ENCODE measurements around the gene AK8.

AK8 gene

GRCh38 chr9:132824951-132825350, 53.1 kb downstream of the AK8 start:
- no peak for DNase-seq

DNA sequence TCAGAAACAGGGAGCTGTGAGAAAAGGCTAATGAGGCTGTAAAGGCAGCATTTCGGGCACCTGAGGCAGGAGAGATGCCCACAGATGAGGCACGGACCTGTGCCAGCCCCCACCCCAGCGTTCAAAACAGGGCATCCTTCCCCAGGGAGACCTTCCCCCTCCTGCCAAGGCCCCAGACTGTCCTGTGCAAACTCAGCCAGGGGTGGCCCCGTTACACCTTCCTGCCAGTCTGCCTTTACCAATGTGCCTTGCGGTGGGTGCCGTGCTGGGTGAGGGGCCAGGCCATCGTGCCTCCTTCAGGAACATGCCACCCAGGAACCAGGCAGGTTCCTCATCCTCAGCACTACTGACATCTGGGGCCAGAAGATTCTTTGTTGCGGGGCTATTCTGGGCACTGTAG, 53.9 kb downstream of the AK8 start:
- DNase-seq = no peak

DNA sequence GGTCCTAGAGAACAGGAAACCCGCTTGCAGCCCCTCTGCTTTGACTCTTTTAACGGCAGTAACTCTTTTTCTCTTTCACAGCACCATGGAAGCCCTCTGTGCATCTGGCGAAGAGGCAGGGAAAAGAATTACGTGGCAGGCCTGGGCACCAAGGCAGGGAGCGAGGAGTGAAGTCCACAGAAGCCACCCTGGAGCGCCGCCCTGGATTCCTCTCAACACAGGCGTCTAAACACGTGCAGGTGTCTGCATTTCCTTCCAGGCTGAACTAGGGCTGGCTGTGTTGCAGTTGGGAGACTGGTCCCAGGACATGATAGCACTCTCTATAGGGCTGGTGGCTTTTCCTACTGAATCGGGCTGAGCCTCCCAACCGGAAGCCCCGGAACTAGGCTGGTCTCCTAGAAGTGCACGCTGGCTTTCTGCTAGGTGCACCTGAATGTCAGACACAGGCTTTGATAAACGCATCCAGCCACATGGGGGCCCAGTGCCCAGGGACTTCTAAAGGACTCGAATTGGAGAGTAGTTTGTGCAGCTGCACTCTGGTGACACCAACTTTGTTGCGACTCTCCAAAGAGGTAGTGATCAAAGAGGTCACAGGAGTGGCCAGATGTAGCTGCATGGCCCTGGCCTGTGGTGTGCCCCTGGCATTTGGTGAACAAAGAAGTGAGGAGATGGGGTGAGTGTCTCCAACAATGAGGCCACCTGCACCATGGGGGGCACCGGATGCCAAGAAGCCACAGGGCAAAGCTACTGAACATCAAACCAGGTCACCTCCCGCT, 54.5 kb downstream of the AK8 start:
- no peak for DNase-seq

DNA sequence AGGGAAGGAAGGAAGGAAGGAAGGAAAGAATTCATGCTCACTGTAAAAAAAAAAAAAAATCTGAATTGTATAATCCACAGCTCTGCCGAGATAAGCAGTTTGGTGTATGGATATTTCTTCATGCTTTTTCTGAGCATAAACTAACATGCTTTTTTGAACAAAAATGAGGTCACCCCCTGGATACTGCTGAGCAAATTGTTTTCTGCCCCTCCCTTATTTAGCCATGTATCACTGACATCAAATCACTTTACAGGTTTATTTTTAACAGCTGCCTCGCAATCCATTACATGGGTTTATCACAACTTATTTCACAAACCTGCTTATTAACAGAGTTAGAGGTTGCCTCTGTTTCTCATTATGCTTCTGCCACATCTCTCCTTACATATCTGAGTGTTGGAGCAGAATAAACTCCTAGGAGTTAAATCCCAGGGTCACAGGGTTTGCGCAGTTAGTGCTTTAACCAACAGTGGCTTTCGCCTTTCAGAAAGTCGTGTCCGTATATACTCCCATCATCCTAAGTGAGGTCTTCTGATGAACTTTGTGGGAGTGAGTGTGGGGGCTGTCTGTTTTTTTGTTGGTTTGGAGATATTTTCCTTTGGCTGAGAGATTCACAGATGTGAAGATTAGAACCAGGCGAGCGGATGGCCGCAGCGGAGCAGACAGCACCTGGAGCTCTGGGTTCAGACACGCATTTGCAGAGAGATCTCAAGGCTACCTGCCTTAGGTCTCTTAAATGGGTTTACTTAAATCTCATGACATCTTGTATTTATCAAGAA, 57.7 kb downstream of the AK8 start:
- DNase-seq = no peak

- DNase-seq = no peak
These were observed 59.5 kb downstream of the AK8 start for GRCh38 chr9:132818588-132818987.

DNA sequence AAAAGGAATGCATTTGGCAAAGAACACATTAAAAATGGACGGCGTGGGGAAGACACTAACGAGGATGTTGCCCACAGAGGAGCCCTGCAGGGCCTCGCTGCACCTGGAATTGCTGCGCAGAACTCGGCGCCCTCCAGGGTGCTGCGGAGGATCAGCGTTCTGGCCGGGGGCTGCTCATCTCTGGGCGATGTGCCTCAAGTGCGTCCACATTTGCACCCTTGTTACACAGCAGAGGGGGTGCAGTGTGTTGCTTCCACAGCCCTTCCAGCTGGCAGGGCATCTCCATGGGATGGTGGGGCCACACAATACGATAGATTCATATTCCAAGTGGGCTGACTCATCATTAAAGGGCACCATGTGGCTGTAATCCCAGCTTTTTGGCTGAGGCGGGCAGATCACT, 63.1 kb downstream of the AK8 start:
- no peak for DNase-seq

DNA sequence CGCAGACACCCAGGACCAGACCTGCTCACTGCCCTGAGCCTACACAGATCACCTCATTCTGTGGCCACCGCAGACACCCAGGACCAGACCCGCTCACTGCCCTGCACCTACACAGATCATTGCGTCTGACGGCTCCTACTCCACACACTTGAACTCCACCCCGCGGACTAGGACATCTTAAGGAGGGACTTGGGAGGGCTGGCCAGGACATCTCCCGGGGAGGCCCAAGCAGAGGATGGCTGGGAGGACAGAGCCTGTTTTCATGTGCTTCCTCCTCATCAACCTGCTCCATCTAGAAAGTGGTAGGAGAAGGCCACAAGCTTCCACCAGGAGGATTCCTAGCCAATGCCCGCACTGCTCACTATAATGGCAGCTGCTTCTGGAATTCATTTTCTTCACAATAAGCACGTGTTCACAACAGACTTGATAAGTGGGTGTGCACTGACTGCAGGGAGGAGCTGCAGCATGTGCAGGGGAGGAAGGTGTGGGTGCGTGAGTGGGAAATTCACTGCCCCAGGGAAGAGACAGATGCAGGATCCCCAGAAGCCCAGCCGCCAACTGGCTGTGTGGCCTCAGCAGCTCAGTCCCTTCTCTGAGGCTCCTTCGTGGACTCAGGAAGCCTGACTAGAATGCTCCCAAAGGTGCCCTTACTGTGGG, 64.8 kb downstream of the AK8 start:
- no peak for DNase-seq

GRCh38 chr9:132811985-132812384, 66.1 kb downstream of the AK8 start:
- no peak for DNase-seq

- no peak for DNase-seq
These were observed 67.8 kb downstream of the AK8 start for GRCh38 chr9:132810314-132810713.

DNA sequence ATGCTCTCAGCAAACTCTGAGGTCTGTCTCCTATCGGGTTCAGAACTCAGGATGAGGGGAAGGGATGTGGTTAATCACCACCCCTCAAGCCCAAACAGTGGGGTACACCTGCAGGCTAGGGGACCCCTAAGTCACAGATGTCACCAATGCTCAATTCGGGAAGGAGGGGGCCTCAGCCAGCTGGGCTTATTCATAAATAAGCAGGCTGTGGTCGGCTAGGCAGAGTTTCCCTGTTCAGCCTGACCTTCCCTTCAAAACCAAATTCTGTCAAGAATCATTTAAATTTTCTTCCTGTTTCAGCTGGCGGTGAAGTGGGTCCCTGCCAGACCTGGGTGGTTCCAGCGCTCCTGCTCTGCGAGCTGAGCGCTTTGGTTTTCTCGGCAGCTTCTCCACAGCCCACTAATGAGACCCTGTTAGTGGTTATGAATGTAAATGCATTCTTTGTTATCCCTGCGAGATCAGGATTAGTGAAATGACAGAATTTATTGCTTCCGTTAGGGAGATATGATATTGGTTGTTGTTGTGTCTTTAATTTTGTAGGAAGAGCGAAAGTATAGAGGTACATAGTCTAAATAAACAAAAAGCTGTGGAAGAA, 68.3 kb downstream of the AK8 start:
- DNase-seq = no peak

GRCh38 chr9:132808645-132809044, 69.4 kb downstream of the AK8 start:
- DNase-seq = no peak

GRCh38 chr9:132806723-132807421, 71.2 kb downstream of the AK8 start:
- no peak for DNase-seq

- DNase-seq = no peak
These were observed 71.8 kb downstream of the AK8 start for GRCh38 chr9:132806306-132806705.

GRCh38 chr9:132804576-132805295, 73.3 kb downstream of the AK8 start:
- DNase-seq = no peak

- no peak for DNase-seq
These were observed 75.8 kb downstream of the AK8 start for GRCh38 chr9:132802121-132802795.

GRCh38 chr9:132801659-132802058, 76.4 kb downstream of the AK8 start:
- DNase-seq = no peak

GRCh38 chr9:132800038-132800648, 77.9 kb downstream of the AK8 start:
- peak; percentile 22 to 24 for DNase-seq

DNA sequence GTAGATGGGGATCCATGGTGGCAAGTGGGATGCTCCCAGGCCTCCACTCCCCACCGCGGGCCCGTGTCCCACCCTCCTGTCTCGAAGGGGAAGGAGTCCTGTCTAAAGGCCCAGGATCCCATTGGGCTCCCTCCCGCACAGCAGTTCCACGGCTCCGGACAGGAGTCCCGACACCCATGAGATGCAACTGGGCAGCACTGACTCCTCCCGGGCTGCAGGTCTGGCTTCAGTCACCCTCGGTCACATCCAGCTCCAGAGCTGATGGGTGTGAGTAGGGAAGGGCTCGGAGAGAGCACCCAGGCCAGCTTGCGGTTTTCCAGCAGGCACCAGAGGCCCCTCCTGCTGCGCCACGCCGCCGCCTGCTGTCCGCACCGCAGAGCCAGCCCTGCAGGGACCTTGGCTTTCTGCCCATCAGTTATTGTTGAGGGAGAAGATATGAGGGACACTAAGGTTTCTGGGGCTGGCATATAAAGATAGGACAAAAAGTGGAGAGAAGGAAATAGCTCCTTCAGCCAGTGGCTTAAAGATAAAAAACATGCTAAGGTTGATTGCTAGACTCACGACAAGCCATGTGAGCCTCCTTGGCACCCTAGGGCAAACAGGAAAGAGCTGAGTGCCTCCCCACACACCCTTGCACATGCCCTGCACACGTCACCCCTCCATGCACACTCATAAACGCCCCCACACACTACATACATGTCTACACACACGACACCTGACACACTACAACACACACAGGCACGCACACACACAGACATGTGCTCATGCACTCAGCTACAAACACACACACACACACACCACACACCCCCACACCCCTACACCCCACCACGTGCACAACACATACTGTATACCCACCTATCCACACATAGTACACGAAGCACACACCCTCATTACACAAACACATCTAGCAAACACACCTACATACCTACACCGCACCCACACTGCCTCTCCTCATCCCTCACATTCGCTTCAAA, 79.0 kb downstream of the AK8 start:
- no peak for DNase-seq

GRCh38 chr9:132797861-132798659, 80.0 kb downstream of the AK8 start:
- DNase-seq = no peak
